Activated naive CD4-positive, alpha-beta T cell treated with anti-CD3 and anti-CD28 coated beads for 36 hours (primary cell): ENCODE data around the gene MAPKAPK3. TPM values are rescaled to one million over a fixed set of nuclear protein-coding genes. Genes with fewer than 3 reads are reported as not detected.

Source experiments
- CTCF ChIA-PET: fragments of 350-600 bp; sonication (Branson Sonifier 250); formaldehyde crosslinking; loops from one replicate; lab custom pipeline; 2021; ENCODE audit warnings: antibody characterized with exemption; lab: Charles Lee
- DNase-seq: peaks from one replicate; pipeline ENCODE4 v3.0.0-alpha.2; 2020
- H3K27ac Mint-ChIP-seq: one replicate; pipeline ENCODE4 v1.8.0; 2021; ENCODE audit warnings: mild to moderate bottlenecking, mixed read lengths
- H3K27me3 Mint-ChIP-seq: one replicate; pipeline ENCODE4 v1.8.0; 2021; ENCODE audit warnings: low read depth, mixed read lengths
- H3K36me3 Mint-ChIP-seq: one replicate; pipeline ENCODE4 v1.8.0; 2021; ENCODE audit warnings: low read depth, mixed read lengths
- H3K4me1 Mint-ChIP-seq: one replicate; pipeline ENCODE4 v1.8.0; 2021; ENCODE audit warnings: low read depth, mixed read lengths
- H3K4me3 Mint-ChIP-seq: one replicate; pipeline ENCODE4 v1.8.0; 2021; ENCODE audit warnings: mild to moderate bottlenecking, moderate library complexity, mixed read lengths
- H3K9me3 Mint-ChIP-seq: one replicate; pipeline ENCODE4 v1.8.0; 2021; ENCODE audit warnings: mixed read lengths
- intact Hi-C: fragments of 100-400 bp; cut with micrococcal nuclease; formaldehyde crosslinking; loops from one replicate; pipeline ENCODE4 v1.15.1; 2023
- total RNA-seq, 2 experiments: library from RNA; stranded (reverse); gene quantifications; one replicate each; pipeline ENCODE4 v1.2.3, GENCODE V29; 2021

Gene MAPKAPK3
- total RNA-seq, 2 experiments from 2014 or later: 105 to 106 TPM

DNA sequence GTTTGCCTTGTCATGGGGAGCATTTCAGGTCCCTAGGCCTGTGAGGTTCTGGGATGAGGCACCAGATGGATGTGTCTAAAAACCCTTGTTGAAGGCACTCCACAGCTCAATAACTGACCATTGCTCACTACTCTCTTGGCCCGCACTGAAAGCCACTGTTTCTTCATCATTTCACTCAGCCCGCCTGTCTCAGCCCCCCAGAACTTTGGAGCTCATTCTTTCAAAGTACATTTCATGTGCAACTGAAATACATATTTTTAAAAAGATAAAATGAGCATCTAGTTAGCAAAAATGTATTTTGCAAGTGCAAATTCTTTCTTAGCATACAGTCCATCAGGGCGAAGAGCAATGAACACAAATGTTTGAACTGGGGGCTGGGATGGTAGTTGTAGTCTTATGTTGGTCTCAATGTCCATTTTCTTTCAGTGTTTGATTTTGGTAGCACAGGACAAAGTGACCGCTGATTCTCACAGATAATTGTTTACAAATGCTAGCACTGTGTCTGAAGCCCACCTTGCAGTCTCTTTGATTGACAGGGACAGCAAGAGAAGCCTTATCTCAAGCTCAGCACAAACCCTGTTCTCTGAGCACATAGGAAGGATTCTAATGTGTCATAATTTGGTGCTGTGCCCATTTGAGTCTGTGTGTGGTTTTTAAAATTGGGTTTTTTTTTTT lies 28.1 kb upstream of the MAPKAPK3 start:
- H3K9me3 Mint-ChIP-seq: no peaks in the 10 kb centered on the region
- peaks cover 15% of the 10 kb centered on the region for H3K36me3 Mint-ChIP-seq
- peak overlapping the region; percentile 99 for H3K27ac Mint-ChIP-seq
- CTCF ChIA-PET: interaction anchor here (0.6 to 10.7 kb wide), 5 partner anchors 8 to 23 kb away, joined by 3 to 274 read pairs (median 94); partner anchors contain the start of genes C3orf18, CISH, HEMK1 and MAPKAPK3
- H3K27me3 Mint-ChIP-seq: no peaks in the 10 kb centered on the region
- peak overlapping the region; percentile 42 for H3K4me3 Mint-ChIP-seq
- DNase-seq: no peak
- intact Hi-C loops: loop anchor here (1.0 kb wide), 1 partner anchor 64 kb away; no protein-coding TSS in a partner anchor
- peaks cover 95% of the 10 kb centered on the region for H3K4me1 Mint-ChIP-seq

DNA sequence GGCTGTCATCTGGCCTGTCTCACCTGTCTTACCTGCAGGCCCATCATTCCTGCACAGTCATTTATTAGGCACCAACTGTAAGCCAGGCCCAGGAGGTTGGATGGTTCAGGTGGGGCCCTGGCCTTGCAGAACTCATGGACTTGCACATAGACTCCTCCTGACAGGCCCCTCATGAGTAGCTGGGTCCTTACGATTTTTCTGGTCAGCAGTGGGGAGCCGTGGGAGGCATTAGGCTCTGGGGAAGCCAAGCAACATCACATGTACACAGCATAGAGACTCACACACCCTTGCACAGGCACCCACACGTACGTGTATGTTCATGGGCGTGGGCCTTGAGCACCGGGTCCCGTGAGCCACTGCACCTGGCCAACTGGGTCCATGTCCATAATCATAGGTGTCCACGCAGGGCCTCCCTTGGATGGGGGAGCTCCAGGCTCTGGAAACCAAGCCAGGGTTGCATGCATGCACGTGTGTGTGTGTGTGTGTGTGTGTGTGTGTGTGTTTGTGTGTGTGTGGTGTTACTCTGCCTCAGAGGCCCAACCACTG lies 25.7 kb upstream of the MAPKAPK3 start:
- DNase-seq: peak; percentile 39
- H3K4me3 Mint-ChIP-seq: peak overlapping the region; percentile 60
- peak overlapping the region; percentile 99 for H3K27ac Mint-ChIP-seq
- H3K27me3 Mint-ChIP-seq: no peaks in the 10 kb centered on the region
- peaks cover 4% of the 10 kb centered on the region for H3K36me3 Mint-ChIP-seq
- CTCF ChIA-PET: interaction anchor here (1.1 to 10.7 kb wide), 6 partner anchors 11 to 62 kb away, joined by 3 to 274 read pairs (median 51); partner anchors contain the start of genes C3orf18, CISH, HEMK1 and MAPKAPK3
- no peaks in the 10 kb centered on the region for H3K9me3 Mint-ChIP-seq
- H3K4me1 Mint-ChIP-seq: peaks cover 94% of the 10 kb centered on the region
- intact Hi-C loops: loop anchor here (10.0 kb wide), 1 partner anchor 1464 kb away; the partner anchor contains the start of gene DUSP7

DNA sequence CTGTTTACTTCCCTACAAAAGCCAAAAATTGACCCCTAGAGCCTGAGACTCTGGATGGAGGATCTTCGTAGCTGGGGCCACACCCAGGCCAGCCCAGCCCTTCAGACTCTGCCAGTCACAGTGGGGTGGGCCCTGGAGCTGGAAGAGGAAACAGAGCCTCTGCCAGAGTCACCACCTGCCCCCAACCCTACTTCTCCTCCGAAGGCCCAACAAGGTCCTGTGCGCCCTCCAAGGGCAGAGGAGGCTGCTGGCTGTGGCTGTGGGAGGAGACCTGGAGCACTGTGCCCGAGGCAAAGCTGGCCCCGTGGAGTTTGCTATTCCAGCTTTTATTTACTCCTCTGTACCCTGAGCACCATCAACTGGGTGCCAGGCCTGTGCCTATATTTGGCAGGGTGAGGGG lies 24.4 kb upstream of the MAPKAPK3 start:
- no peak overlapping the region for H3K4me3 Mint-ChIP-seq
- intact Hi-C loops: loop anchor here (10.0 kb wide), 1 partner anchor 1462 kb away; the partner anchor contains the start of gene DUSP7
- peaks cover 81% of the 10 kb centered on the region for H3K4me1 Mint-ChIP-seq
- peak; percentile 41 for DNase-seq
- CTCF ChIA-PET: interaction anchor here (1.1 to 10.7 kb wide), 6 partner anchors 9 to 60 kb away, joined by 3 to 274 read pairs (median 49); partner anchors contain the start of genes C3orf18, CISH, HEMK1 and MAPKAPK3
- H3K9me3 Mint-ChIP-seq: no peaks in the 10 kb centered on the region
- peak overlapping the region; percentile 99 for H3K27ac Mint-ChIP-seq
- peaks cover 4% of the 10 kb centered on the region for H3K36me3 Mint-ChIP-seq
- no peaks in the 10 kb centered on the region for H3K27me3 Mint-ChIP-seq

DNA sequence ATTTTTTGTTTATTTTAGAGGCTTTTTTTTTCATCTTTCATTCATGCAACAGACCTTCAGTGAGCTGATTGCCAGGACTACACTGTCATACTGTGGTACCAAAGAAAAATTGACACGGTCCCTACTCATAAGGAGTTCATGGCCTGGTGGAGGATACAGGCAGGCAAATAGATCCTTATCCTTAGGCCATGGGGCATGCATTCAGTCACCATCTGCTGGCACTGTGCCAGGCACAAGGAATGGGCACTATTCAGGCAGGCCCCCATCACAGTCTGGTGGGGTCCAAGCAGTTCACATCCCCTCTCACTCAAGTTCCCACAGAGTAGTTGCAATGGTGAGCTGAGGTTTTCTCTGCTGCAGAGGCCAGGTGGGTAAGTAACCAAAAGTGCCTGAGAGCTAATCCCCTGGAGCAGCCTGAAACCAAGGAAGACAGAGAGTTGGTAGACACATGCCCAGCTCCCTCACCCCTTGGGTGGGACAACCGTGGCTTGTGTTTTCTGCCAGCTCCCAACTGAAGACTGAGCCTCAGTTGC lies 22.6 kb upstream of the MAPKAPK3 start:
- intact Hi-C loops: loop anchor here (10.0 kb wide), 1 partner anchor 1460 kb away; the partner anchor contains the start of gene DUSP7
- Mint-ChIP-seq H3K4me3 (no peak overlapping the region), H3K27me3 (no peaks in the 10 kb centered on the region), H3K4me1 (peaks cover 69% of the 10 kb centered on the region), H3K27ac (peak overlapping the region; percentile 59), H3K36me3 (no peaks in the 10 kb centered on the region), H3K9me3 (no peaks in the 10 kb centered on the region)
- CTCF ChIA-PET: interaction anchor here (0.8 to 10.7 kb wide), 5 partner anchors 9 to 22 kb away, joined by 3 to 243 read pairs (median 6); partner anchors contain the start of genes CISH and MAPKAPK3
- no peak for DNase-seq

DNA sequence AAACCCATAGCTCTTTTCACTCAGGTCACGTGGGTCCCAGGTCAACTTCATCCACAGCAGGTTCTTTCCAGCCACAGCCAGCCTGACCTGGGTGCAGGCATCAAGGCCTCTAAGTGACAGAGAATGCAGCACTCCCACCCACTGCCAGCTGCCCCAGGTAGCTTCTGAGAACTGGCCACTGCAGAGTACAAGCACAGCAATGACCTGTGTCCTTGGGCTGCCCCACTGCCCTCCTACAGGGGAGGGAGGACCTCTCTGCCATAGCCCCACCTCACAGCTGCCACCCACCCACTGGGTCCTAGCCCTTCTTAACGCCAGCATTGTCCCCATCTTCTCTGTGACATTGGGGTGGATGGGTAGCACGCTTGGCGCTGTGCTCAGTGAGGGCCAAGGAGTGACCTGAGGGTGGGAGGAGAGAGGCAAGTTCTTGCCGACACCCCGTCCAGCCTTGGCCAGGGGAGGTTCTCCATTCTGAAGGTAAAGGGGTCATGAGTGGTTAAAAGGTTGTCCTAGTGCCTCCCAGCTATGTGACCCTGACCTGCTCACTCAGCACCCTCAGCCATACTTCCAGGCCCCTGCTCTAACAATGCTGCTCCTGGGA lies 17.7 kb upstream of the MAPKAPK3 start:
- no peaks in the 10 kb centered on the region for H3K27me3 Mint-ChIP-seq
- CTCF ChIA-PET: interaction anchor here (0.5 to 7.8 kb wide), 5 partner anchors 9 to 28 kb away, joined by 3 to 95 read pairs (median 7); partner anchors contain the start of genes CISH and MAPKAPK3
- H3K9me3 Mint-ChIP-seq: no peaks in the 10 kb centered on the region
- H3K36me3 Mint-ChIP-seq: peaks cover 9% of the 10 kb centered on the region
- intact Hi-C loops: loop anchor here (10.0 kb wide), 1 partner anchor 1456 kb away; the partner anchor contains the start of gene DUSP7
- peak overlapping the region; percentile 100 for H3K27ac Mint-ChIP-seq
- no peak overlapping the region for H3K4me3 Mint-ChIP-seq
- H3K4me1 Mint-ChIP-seq: peaks cover 72% of the 10 kb centered on the region
- DNase-seq: no peak

DNA sequence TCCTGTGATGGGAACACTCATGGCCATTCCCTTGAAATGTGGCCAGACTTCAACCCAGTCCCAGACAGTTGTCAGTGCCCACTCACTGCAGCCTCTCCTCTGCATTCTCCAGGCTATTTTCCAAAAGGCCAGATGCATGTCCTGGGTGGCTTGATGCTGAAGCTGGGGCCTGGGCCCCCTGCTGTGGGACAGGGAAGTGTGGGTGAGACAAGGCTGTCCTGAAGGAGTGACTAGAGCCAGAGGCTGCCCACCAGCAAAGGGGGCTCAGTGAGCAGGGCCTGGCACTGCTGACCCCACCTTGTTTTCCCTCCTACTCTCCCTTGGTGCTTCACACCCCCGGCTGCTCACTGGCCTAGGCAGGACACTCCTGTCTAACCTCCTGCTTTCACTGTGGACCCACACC lies 17.2 kb upstream of the MAPKAPK3 start:
- Mint-ChIP-seq H3K27me3 (no peaks in the 10 kb centered on the region), H3K4me3 (peak overlapping the region; percentile 36), H3K9me3 (no peaks in the 10 kb centered on the region), H3K27ac (peak overlapping the region; percentile 100), H3K4me1 (peaks cover 72% of the 10 kb centered on the region), H3K36me3 (peaks cover 13% of the 10 kb centered on the region)
- CTCF ChIA-PET: interaction anchor here (1.7 to 7.8 kb wide), 3 partner anchors 10 to 29 kb away, joined by 7 to 95 read pairs (median 94); partner anchors contain the start of genes CISH and MAPKAPK3
- intact Hi-C loops: loop anchor here (10.0 kb wide), 1 partner anchor 1455 kb away; the partner anchor contains the start of gene DUSP7
- DNase-seq: no peak

DNA sequence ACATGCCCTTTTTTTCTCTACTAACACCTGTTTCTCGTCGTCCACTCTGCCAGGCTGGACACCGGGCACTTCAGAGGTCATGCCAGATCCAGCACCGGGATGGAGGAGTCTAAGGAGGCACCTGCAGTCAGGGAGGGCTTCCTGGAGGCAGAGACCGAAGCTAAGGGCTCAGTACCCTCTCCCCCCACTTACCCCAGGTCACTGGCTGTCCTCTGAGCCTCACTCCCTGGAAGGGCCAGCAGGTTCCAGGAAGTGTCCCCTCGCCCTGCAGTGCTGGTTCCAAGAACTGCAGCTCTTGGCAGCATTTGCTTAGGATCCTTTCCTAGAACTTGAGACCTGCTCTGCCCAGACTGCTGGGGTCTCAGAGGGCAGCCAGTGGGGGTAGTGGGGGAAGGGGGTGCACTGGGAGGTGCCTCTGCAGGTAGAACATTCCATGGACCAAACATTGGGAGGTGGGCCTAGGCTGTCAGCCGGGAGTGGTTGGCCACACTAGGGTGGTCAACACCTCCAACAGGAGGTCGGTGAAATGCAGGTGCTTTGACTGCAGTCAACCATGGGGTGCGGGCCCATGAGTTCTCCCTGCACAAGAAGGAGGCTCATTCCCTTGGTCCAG lies 16.7 kb upstream of the MAPKAPK3 start:
- CTCF ChIA-PET: interaction anchor here (5.4 to 11.1 kb wide), 3 partner anchors 10 to 28 kb away, joined by 94 to 234 read pairs (median 95); partner anchors contain the start of genes C3orf18, CISH, HEMK1 and MAPKAPK3
- H3K4me1 Mint-ChIP-seq: peaks cover 72% of the 10 kb centered on the region
- peak; percentile 12 for DNase-seq
- H3K36me3 Mint-ChIP-seq: peaks cover 17% of the 10 kb centered on the region
- H3K27ac Mint-ChIP-seq: peak overlapping the region; percentile 100
- peak overlapping the region; percentile 36 for H3K4me3 Mint-ChIP-seq
- intact Hi-C loops: no loop called here
- H3K9me3 Mint-ChIP-seq: no peaks in the 10 kb centered on the region
- no peaks in the 10 kb centered on the region for H3K27me3 Mint-ChIP-seq

DNA sequence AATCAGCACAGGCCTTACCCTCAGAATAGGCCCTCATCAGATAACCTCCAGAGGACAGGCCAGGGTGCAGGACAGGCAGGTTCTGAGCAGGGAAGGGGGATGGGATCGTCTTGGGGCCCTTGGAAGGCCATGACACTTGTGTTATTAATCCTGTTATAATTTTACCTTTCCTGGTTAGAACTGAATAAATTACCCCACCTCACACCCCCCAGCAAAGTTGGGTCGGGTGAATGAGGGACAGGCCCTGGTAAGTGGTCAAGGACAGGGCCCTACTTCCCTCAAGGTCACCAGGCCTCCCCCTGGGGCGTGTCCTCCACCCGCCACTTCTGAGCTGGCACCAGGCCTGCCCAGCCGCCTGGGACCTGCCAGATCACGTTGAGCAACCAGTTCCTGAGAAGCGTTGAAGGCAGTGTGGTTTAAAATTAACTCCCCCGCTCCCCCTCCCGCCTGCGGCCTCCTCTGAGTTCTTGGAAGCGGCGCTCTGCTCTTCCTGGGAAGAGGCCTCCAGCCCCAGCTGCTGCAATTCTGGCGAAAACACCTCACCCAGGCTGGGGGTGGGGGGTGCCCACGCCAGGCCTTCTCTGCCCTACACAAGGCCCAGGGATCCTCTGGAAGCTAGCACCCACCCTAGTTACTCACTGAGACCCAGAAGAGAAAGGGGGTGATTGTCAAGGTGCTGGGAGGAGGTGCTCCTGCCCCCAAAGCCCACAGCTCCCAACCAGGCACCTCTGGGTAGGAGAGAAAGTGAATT lies 15.9 kb upstream of the MAPKAPK3 start:
- CTCF ChIA-PET: interaction anchor here (5.4 to 11.1 kb wide), 3 partner anchors 11 to 29 kb away, joined by 94 to 234 read pairs (median 95); partner anchors contain the start of genes C3orf18, CISH, HEMK1 and MAPKAPK3
- Mint-ChIP-seq H3K9me3 (no peaks in the 10 kb centered on the region), H3K36me3 (peaks cover 25% of the 10 kb centered on the region)

DNA sequence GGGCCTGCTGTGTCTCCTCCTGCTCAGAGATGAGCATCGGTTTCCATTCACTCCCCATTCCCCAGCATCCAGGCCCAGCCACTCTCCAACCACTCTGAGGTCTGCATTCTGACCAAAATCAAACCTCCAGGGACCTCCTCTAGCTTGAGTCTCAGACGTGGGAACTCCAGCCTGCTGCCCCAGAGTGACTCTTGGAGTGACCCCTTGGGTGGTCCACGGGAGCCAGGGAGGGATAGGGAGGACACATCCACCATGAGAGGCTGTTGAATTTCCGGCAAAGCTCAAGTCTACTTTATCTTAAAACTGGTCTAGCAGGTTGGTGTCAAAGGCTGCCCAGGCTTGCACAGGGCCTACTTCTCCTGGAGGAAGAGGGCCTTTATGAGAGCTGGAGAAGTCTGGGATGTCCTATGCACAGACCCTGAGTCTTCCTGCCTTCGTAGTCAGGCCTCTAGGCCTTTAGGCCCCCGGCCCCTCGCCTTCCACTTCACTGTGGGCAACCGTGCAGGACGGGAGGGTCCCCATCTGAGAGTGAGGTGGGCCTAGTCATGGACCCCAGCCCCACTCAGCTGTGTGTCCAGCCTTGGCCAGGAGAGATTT lies 14.3 kb upstream of the MAPKAPK3 start:
- peak; percentile 17 for DNase-seq
- Mint-ChIP-seq H3K27me3 (no peaks in the 10 kb centered on the region), H3K4me3 (peak overlapping the region; percentile 68), H3K4me1 (peaks cover 84% of the 10 kb centered on the region), H3K36me3 (peaks cover 41% of the 10 kb centered on the region), H3K27ac (peak overlapping the region; percentile 100), H3K9me3 (no peaks in the 10 kb centered on the region)
- intact Hi-C loops: no loop called here
- CTCF ChIA-PET: interaction anchor here (1.1 to 11.1 kb wide), 5 partner anchors 10 to 31 kb away, joined by 3 to 234 read pairs (median 94); partner anchors contain the start of genes C3orf18, CISH, HEMK1 and MAPKAPK3

More for the DNA sequence above, 15.9 kb upstream of the MAPKAPK3 start:
- H3K27me3 Mint-ChIP-seq: no peaks in the 10 kb centered on the region
- intact Hi-C loops: loop anchor here (1.0 kb wide), 4 partner anchors 10 to 242 kb away; partner anchors contain the start of genes CISH and TMEM115
- H3K4me3 Mint-ChIP-seq: peak overlapping the region; percentile 68
- H3K4me1 Mint-ChIP-seq: peaks cover 74% of the 10 kb centered on the region
- peak overlapping the region; percentile 100 for H3K27ac Mint-ChIP-seq
- DNase-seq: peak; percentile 95
